GM12878 (cell line): ENCODE results near the gene TCF12. TPM values are rescaled to one million over a fixed set of nuclear protein-coding genes. Genes with fewer than 3 reads are reported as not detected.

Source experiments
- ATAC-seq: fragments of 200-7000 bp; cut with Tn5 transposase; 3 replicates; pipeline ENCODE4 v1.9.1; 2020; ENCODE audit warnings: mild to moderate bottlenecking, moderate library complexity
- BruUV-seq: library from RNA; stranded (reverse); fragments of 400-500 nt; replicated peaks from 2 replicates; lab custom pipeline; 2021; lab: Mats Ljungman, UMichigan
- CTCF ChIA-PET: fragments of 300-600 bp; sonication (Branson Sonifier 250); formaldehyde crosslinking; extraction: SDS; loops from one replicate; lab custom pipeline; 2021; ENCODE audit warnings: inconsistent platforms; lab: Yijun Ruan, JAX
- POLR2A ChIA-PET: fragments of 350-600 bp; formaldehyde crosslinking; extraction: SDS; loops from one replicate; lab custom pipeline; 2021; ENCODE audit warnings: inconsistent platforms; lab: Charles Lee
- RAD21 ChIA-PET: fragments of 300-600 bp; sonication (Branson Sonifier 250); formaldehyde crosslinking; loops from one replicate; lab custom pipeline; 2023; ENCODE audit warnings: antibody characterized with exemption; ENCODE audit not compliant: unreplicated experiment; lab: Charles Lee
- SMC1A ChIA-PET: fragments of 300-600 bp; sonication (Branson Sonifier 250); formaldehyde crosslinking; loops from one replicate; lab custom pipeline; 2023; ENCODE audit not compliant: unreplicated experiment, uncharacterized antibody; lab: Charles Lee
- DNase-seq: peaks from one replicate; pipeline ENCODE4 v3.0.0-alpha.2; 2011; ENCODE audit warnings: low read depth, low spot score
- FAIRE-seq: peaks from 3 replicates; lab custom pipeline; 2011; peaks lifted over from hg19 to GRCh38; lab: Jason Lieb, UNC
- H2AFZ ChIP-seq: 2 replicates; pipeline ENCODE4 v1.6.0; 2011; ENCODE audit warnings: low read depth, low read length, control low read depth; ENCODE audit not compliant: control insufficient read depth
- H3K27ac ChIP-seq: 2 replicates; pipeline ENCODE4 v1.5.1; 2011; ENCODE audit warnings: control low read depth; ENCODE audit not compliant: control insufficient read depth, insufficient read depth
- H3K27me3 ChIP-seq, 2 experiments: replicated peaks in 1 of 2; 2 replicates each; pipeline versions ENCODE4 v1.6.0 to v1.6.1; 2011; ENCODE audit warnings: low read length in 1 of 2; ENCODE audit not compliant: control insufficient read depth in 2 of 2, insufficient read depth in 2 of 2
- H3K36me3 ChIP-seq, 2 experiments: 2 replicates each; pipeline ENCODE4 v1.5.1; 2011; ENCODE audit warnings: low read length in 1 of 2; ENCODE audit not compliant: control insufficient read depth in 2 of 2, insufficient read depth in 2 of 2
- H3K4me1 ChIP-seq: 2 replicates; pipeline ENCODE4 v1.6.1; 2011; ENCODE audit warnings: mild to moderate bottlenecking, low read length, moderate library complexity, mixed read lengths; ENCODE audit not compliant: control insufficient read depth, insufficient read depth
- H3K4me2 ChIP-seq: 2 replicates; pipeline ENCODE4 v1.6.0; 2011; ENCODE audit warnings: control low read depth; ENCODE audit not compliant: control insufficient read depth, insufficient read depth
- H3K4me3 ChIP-seq: fragments of 200-600 bp; sonication (generic); 2 replicates; pipeline ENCODE4 v1.5.1; 2016
- H3K79me2 ChIP-seq: 2 replicates; pipeline ENCODE4 v1.6.0; 2011; ENCODE audit warnings: low read length; ENCODE audit not compliant: control insufficient read depth, insufficient read depth
- H3K9ac ChIP-seq: 2 replicates; pipeline ENCODE4 v1.8.0; 2011; ENCODE audit warnings: low read length, control low read depth, mixed read lengths; ENCODE audit not compliant: control insufficient read depth, insufficient read depth
- H3K9me3 ChIP-seq: replicated peaks from 3 replicates; pipeline ENCODE4 v1.5.1; 2011; ENCODE audit warnings: mild to moderate bottlenecking, low read length; ENCODE audit not compliant: control insufficient read depth, insufficient read depth
- H4K20me1 ChIP-seq: 2 replicates; pipeline ENCODE4 v1.6.0; 2011; ENCODE audit not compliant: control insufficient read depth, insufficient read depth
- BCL11A ChIP-seq: IDR thresholded peaks from 2 replicates; pipeline ENCODE4 v1.6.1; 2011; ENCODE audit warnings: low read depth, low read length
- CHD1 ChIP-seq: IDR thresholded peaks from 2 replicates; pipeline ENCODE4 v1.6.1; 2012; ENCODE audit warnings: low read depth, low read length, improper control_type of control experiment
- E2F4 ChIP-seq: IDR thresholded peaks from 2 replicates; pipeline ENCODE4 v1.6.1; 2012; ENCODE audit warnings: low read depth, low read length, improper control_type of control experiment
- E2F8 ChIP-seq: fragments of 450-650 bp; IDR thresholded peaks from 2 replicates; pipeline ENCODE4 v1.6.1; 2018; ENCODE audit warnings: mild to moderate bottlenecking, low read depth, moderate library complexity; ENCODE audit not compliant: partially characterized antibody
- HCFC1 ChIP-seq: fragments of 150-350 bp; IDR thresholded peaks from 2 replicates; pipeline ENCODE4 v1.6.1; 2014; ENCODE audit warnings: low read length
- IKZF1 ChIP-seq: fragments of 450-650 bp; conservative IDR thresholded peaks from 2 replicates; pipeline ENCODE4 v1.6.1; 2017; ENCODE audit warnings: antibody characterized with exemption, mild to moderate bottlenecking
- KAT2A ChIP-seq: conservative IDR thresholded peaks from 2 replicates; pipeline ENCODE4 v1.6.1; 2011; ENCODE audit warnings: low read depth, low read length; ENCODE audit not compliant: control insufficient read depth
- NKRF ChIP-seq: fragments of 450-650 bp; conservative IDR thresholded peaks from 2 replicates; pipeline ENCODE4 v1.6.1; 2017; ENCODE audit warnings: mild to moderate bottlenecking, moderate library complexity
- NRF1 ChIP-seq: conservative IDR thresholded peaks from 2 replicates; pipeline ENCODE4 v1.6.1; 2011; ENCODE audit warnings: mild to moderate bottlenecking, low read depth, low read length, improper control_type of control experiment
- PBX3 ChIP-seq: IDR thresholded peaks from 2 replicates; pipeline ENCODE4 v1.6.1; 2011; ENCODE audit warnings: mild to moderate bottlenecking, low read depth, low read length, moderate library complexity; ENCODE audit not compliant: insufficient replicate concordance
- RAD21 ChIP-seq: IDR thresholded peaks from 2 replicates; pipeline ENCODE4 v1.6.1; 2011; ENCODE audit warnings: mild to moderate bottlenecking, low read depth, low read length, moderate library complexity; ENCODE audit not compliant: insufficient read depth
- SMAD1 ChIP-seq: fragments of 450-650 bp; IDR thresholded peaks from 2 replicates; pipeline ENCODE4 v1.6.1; 2018; ENCODE audit warnings: mild to moderate bottlenecking, low read depth; ENCODE audit not compliant: partially characterized antibody
- WGBS: methylation state at CpG from one replicate; pipeline ENCODE4 v1.1.6; 2016; ENCODE audit warnings: low lambda C conversion rate; ENCODE audit not compliant: insufficient replicate concordance, insufficient coverage; ENCODE audit errors: missing lambda C conversion rate; 5-methylcytosine and 5-hydroxymethylcytosine counted together
- in situ Hi-C: fragments of 300-500 bp; cut with MboI; formaldehyde crosslinking; loops from 9 replicates; pipeline ENCODE4 v1.14.3; 2018; ENCODE audit warnings: mixed read lengths
- intact Hi-C: fragments of 100-400 bp; cut with micrococcal nuclease; formaldehyde crosslinking; loops from one replicate; pipeline ENCODE4 v1.14.2; 2022; ENCODE audit not compliant: unreplicated experiment
- polyA plus RNA-seq, 11 experiments: library from polyadenylated mRNA; depleted of rRNA in 4 of 11; unstranded in 6 of 11; stranded (reverse) in 5 of 11; fragments of >200 nt; fragmentation: Nextera tagmentation in 4 of 11; fragmentation: Illumina TruSeq in 1 of 11; extraction: Ambion mirVana in 4 of 11; extraction: Trizol in 1 of 11; gene quantifications; 1 replicate in 1 of 11; 2 replicates in 10 of 11; pipeline versions ENCODE4 v1.2.1 to v1.2.3, GENCODE V29; 2011 to 2016; ENCODE audit warnings: inconsistent platforms in 2 of 11, missing spikeins in 2 of 11, low read depth in 1 of 11
- total RNA-seq, 4 experiments: library from RNA; depleted of rRNA in 3 of 4; stranded (reverse); fragments of >200 nt in 3 of 4; fragmentation: Illumina TruSeq in 1 of 4; extraction: Trizol in 1 of 4; gene quantifications; 2 replicates each; pipeline versions ENCODE4 v1.2.1 to v1.2.3, GENCODE V29; 2013 to 2021

The TCF12 gene
- total and polyA plus RNA-seq, 10 of the 15 experiments (the other 5 are each of a cell fraction or from before 2014, with no cell fraction given): 8.2 to 70.9 (median 49.5) TPM

- ATAC-seq (no peak), FAIRE-seq (no peak), DNase-seq (no peak)
- POLR2A ChIA-PET: no interaction called here
- no peaks in the 10 kb centered on the region; the same call in 1 of the 2 replicates for H3K4me1 ChIP-seq
- no peak overlapping the region for H3K4me2 ChIP-seq
- in situ Hi-C loops: loop anchor here (10.0 kb wide), 1 partner anchor 391 kb away; no protein-coding TSS in a partner anchor
- no TSS peak for BruUV-seq
- H3K27ac ChIP-seq: no peak overlapping the region
- RAD21 ChIA-PET: no interaction called here
- WGBS: 94% methylated on average over 2 of the region's 2 CpGs
- TF ChIP-seq NRF1: no peak
- no peak for TF ChIP-seq KAT2A
- TF ChIP-seq BCL11A: no peak
- TF ChIP-seq HCFC1: no peak
- no peak for TF ChIP-seq NKRF
- no peak for TF ChIP-seq RAD21
- no peak for TF ChIP-seq SMAD1
- no peak for TF ChIP-seq CHD1
- no peak for TF ChIP-seq PBX3
- no peak for TF ChIP-seq E2F4
- no peak for TF ChIP-seq IKZF1
- TF ChIP-seq E2F8: no peak
- no peaks in the 10 kb centered on the region for H4K20me1 ChIP-seq
- peaks cover 6% of the 10 kb centered on the region for H3K79me2 ChIP-seq
- no peaks in the 10 kb centered on the region; the same call in 2 of the 3 replicates for H3K9me3 ChIP-seq
- H3K4me3 ChIP-seq: no peak overlapping the region
- H3K9ac ChIP-seq: no peak overlapping the region
- H3K36me3 ChIP-seq: no peaks in the 10 kb centered on the region
- H2AFZ ChIP-seq: no peak overlapping the region
- SMC1A ChIA-PET: interaction anchor here (0.6 kb wide), 1 partner anchor 20 kb away, joined by 3 read pairs; no protein-coding TSS in a partner anchor
- CTCF ChIA-PET: no interaction called here
- intact Hi-C loops: loop anchor here (10.0 kb wide), 1 partner anchor 161 kb away; no protein-coding TSS in a partner anchor
- no peaks in the 10 kb centered on the region for H3K27me3 ChIP-seq
These were observed 4.8 kb upstream of the TCF12 start for GRCh38 chr15:56913670-56914069.
